Activated CD4-positive, alpha-beta T cell treated with anti-CD3 and anti-CD28 coated beads for 36 hours (primary cell): ENCODE results near the gene DAAM2. TPM values are rescaled to one million over a fixed set of nuclear protein-coding genes. Genes with fewer than 3 reads are reported as not detected.
A peak's percentile ranks its signal among the peaks of the same experiment; 100 is the strongest.

Experiments
- ATAC-seq: fragments of 200-7000 bp; cut with Tn5 transposase; one replicate; pipeline ENCODE4 v1.10.0; 2021; ENCODE audit warnings: mild to moderate bottlenecking, moderate library complexity
- CTCF ChIA-PET: fragments of 350-600 bp; sonication (Branson Sonifier 250); formaldehyde crosslinking; loops from one replicate; lab custom pipeline; 2021; ENCODE audit warnings: antibody characterized with exemption; lab: Charles Lee
- POLR2A ChIA-PET: fragments of 350-600 bp; sonication (Branson Sonifier 250); formaldehyde crosslinking; loops from one replicate; lab custom pipeline; 2021; ENCODE audit warnings: antibody characterized with exemption, inconsistent platforms; lab: Charles Lee
- DNase-seq: peaks from one replicate; pipeline ENCODE4 v3.0.0-alpha.2; 2020
- H3K27ac Mint-ChIP-seq: one replicate; pipeline ENCODE4 v1.8.0; 2021; ENCODE audit warnings: mixed read lengths
- H3K27me3 Mint-ChIP-seq: one replicate; pipeline ENCODE4 v1.8.0; 2021; ENCODE audit warnings: mixed read lengths
- H3K36me3 Mint-ChIP-seq: one replicate; pipeline ENCODE4 v1.8.0; 2021; ENCODE audit warnings: low read depth, mixed read lengths
- H3K4me1 Mint-ChIP-seq: one replicate; pipeline ENCODE4 v1.8.0; 2021; ENCODE audit warnings: mixed read lengths
- H3K4me3 Mint-ChIP-seq: one replicate; pipeline ENCODE4 v1.8.0; 2021; ENCODE audit warnings: mild to moderate bottlenecking, moderate library complexity, mixed read lengths
- H3K9me3 Mint-ChIP-seq: one replicate; pipeline ENCODE4 v1.8.0; 2021; ENCODE audit warnings: low read depth, mixed read lengths
- intact Hi-C, 2 experiments: fragments of 100-400 bp; cut with DNase I in 1 of 2; cut with micrococcal nuclease in 1 of 2; formaldehyde crosslinking; loops; one replicate each; pipeline versions ENCODE4 v1.14.2 to v1.15.1; 2022 to 2024; cut with DNase I, micrococcal nuclease
- total RNA-seq, 2 experiments: library from RNA; stranded (reverse); gene quantifications; one replicate each; pipeline ENCODE4 v1.2.3, GENCODE V29; 2021

Gene DAAM2
- total RNA-seq, 2 experiments from 2014 or later = not detected

DNA sequence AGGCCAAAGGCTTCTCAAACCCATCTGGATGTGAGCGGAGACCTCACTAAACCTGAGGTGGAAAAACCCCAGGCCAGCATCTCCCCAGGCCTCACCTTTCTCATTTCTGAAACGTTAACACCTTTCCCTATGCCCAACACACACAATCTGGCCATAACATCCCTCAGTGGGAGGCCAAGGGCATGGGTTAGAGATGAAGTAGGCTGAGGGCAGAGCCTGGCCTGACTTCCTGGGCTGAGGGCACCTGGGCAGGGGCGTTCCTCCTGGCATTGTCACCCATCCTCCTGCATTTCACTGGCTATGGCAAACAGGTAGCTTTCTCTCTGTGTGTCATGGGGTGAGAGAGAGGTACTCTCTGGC is 133.7 kb downstream of the DAAM2 start:
- ChIA-PET POLR2A (no interaction called here), CTCF (no interaction called here)
- H3K36me3 Mint-ChIP-seq = peaks cover 8% of the 10 kb centered on the region
- intact Hi-C loops = no loop called here
- H3K9me3 Mint-ChIP-seq = no peaks in the 10 kb centered on the region
- no peak for ATAC-seq
- no peaks in the 10 kb centered on the region for H3K27me3 Mint-ChIP-seq
- no peak overlapping the region for H3K4me3 Mint-ChIP-seq
- no peak overlapping the region for H3K27ac Mint-ChIP-seq
- DNase-seq = no peak
- H3K4me1 Mint-ChIP-seq = peaks cover 8% of the 10 kb centered on the region

GRCh38 chr6:39926668-39927067 is 134.5 kb downstream of the DAAM2 start:
- ChIA-PET CTCF (interaction anchor here (0.6 kb wide), 1 partner anchor 566 kb away, joined by 3 read pairs; no protein-coding TSS in a partner anchor), POLR2A (no interaction called here)
- H3K27ac Mint-ChIP-seq = peak overlapping the region; percentile 24

GRCh38 chr6:39927159-39927558 is 135.0 kb downstream of the DAAM2 start:
- H3K27ac Mint-ChIP-seq = no peak overlapping the region
- ChIA-PET CTCF (interaction anchor here (0.6 kb wide), 1 partner anchor 567 kb away, joined by 3 read pairs; no protein-coding TSS in a partner anchor), POLR2A (interaction anchor here (0.6 kb wide), 1 partner anchor 1654 kb away, joined by 4 read pairs; no protein-coding TSS in a partner anchor)
- ATAC-seq = no peak
- H3K27me3 Mint-ChIP-seq = no peaks in the 10 kb centered on the region
- no peak overlapping the region for H3K4me3 Mint-ChIP-seq
- peaks cover 6% of the 10 kb centered on the region for H3K36me3 Mint-ChIP-seq
- no peaks in the 10 kb centered on the region for H3K9me3 Mint-ChIP-seq
- H3K4me1 Mint-ChIP-seq = peaks cover 12% of the 10 kb centered on the region
- intact Hi-C loops = no loop called here
- DNase-seq = no peak

More at GRCh38 chr6:39926668-39927067, 134.5 kb downstream of the DAAM2 start:
- Mint-ChIP-seq H3K27me3 (no peaks in the 10 kb centered on the region), H3K4me1 (peaks cover 8% of the 10 kb centered on the region), H3K36me3 (peaks cover 6% of the 10 kb centered on the region), H3K4me3 (no peak overlapping the region), H3K9me3 (no peaks in the 10 kb centered on the region)
- no peak for ATAC-seq
- no peak for DNase-seq
- intact Hi-C loops = no loop called here

GRCh38 chr6:39929039-39929732 is 137.0 kb downstream of the DAAM2 start:
- DNase-seq = no peak
- no peak overlapping the region for H3K27ac Mint-ChIP-seq
- peaks cover 2% of the 10 kb centered on the region for H3K27me3 Mint-ChIP-seq
- intact Hi-C loops = no loop called here
- peaks cover 28% of the 10 kb centered on the region for H3K4me1 Mint-ChIP-seq
- ChIA-PET CTCF (no interaction called here), POLR2A (no interaction called here)
- no peak overlapping the region for H3K4me3 Mint-ChIP-seq
- peaks cover 5% of the 10 kb centered on the region for H3K36me3 Mint-ChIP-seq
- no peaks in the 10 kb centered on the region for H3K9me3 Mint-ChIP-seq
- ATAC-seq = no peak

- ChIA-PET CTCF (no interaction called here), POLR2A (no interaction called here)
- Mint-ChIP-seq H3K36me3 (peaks cover 4% of the 10 kb centered on the region), H3K9me3 (no peaks in the 10 kb centered on the region), H3K4me3 (no peak overlapping the region), H3K27me3 (peaks cover 2% of the 10 kb centered on the region), H3K4me1 (peaks cover 29% of the 10 kb centered on the region), H3K27ac (no peak overlapping the region)
- DNase-seq (no peak), ATAC-seq (no peak)
- intact Hi-C loops = loop anchor here in 1 of 2 experiments (5.0 to 10.0 kb wide), 3 partner anchors 203 to 815 kb away; partner anchors contain the start of genes KCNK5, KIF6 and SAYSD1
Observed at GRCh38 chr6:39929733-39930461, 137.7 kb downstream of the DAAM2 start.

DNA sequence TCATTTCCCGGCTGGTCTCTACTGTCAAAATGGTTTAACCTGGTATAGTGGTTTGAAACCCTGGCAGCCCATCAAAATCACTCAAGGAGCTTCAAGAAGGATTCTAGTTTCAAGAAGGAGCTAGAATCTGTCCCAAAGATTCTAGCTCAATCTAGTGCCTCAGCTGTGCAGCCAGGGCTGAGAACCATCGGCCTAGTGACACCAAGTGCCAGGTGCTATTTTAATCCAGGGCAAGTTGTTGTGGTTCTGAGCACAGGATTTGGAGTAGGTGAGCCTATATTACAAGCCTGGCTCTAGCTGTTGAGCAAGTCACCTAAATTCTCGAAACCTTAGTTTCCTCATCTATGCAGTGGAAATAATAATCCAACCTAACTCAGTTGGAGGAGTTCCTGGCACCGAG is 138.4 kb downstream of the DAAM2 start:
- Mint-ChIP-seq H3K4me1 (peaks cover 29% of the 10 kb centered on the region), H3K27me3 (peaks cover 2% of the 10 kb centered on the region), H3K4me3 (no peak overlapping the region), H3K36me3 (peaks cover 4% of the 10 kb centered on the region), H3K27ac (no peak overlapping the region), H3K9me3 (no peaks in the 10 kb centered on the region)
- DNase-seq (no peak), ATAC-seq (no peak)
- CTCF ChIA-PET = no interaction called here
- POLR2A ChIA-PET = no interaction called here
- intact Hi-C loops = loop anchor here in 1 of 2 experiments (5.0 to 10.0 kb wide), 3 partner anchors 203 to 816 kb away; partner anchors contain the start of genes KCNK5, KIF6 and SAYSD1

DNA sequence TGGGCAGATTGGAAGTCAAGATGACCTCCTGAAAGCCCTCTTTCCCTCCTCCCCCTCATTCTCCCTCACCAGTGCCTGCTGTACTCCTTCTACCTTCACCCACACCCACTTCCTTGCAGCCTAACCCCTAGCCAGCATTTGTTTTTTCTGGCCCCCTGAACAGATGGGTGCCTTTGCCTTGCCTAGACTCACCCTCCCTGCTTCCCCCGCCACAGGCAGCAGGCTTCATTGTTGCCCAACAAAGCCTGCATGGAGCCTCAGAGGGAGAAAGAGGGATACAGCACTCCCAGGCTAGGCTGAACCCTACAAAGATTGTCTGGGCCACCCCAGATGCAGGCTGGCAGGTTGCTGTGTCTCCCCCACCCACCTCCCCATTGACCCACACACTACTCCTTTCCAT is 139.4 kb downstream of the DAAM2 start:
- no peak for DNase-seq
- Mint-ChIP-seq H3K27me3 (peaks cover 2% of the 10 kb centered on the region), H3K4me1 (peaks cover 26% of the 10 kb centered on the region), H3K9me3 (no peaks in the 10 kb centered on the region), H3K27ac (no peak overlapping the region), H3K4me3 (no peak overlapping the region), H3K36me3 (no peaks in the 10 kb centered on the region)
- ATAC-seq = no peak
- CTCF ChIA-PET = no interaction called here
- POLR2A ChIA-PET = no interaction called here
- intact Hi-C loops = loop anchor here in 1 of 2 experiments (5.0 to 10.0 kb wide), 3 partner anchors 204 to 817 kb away; partner anchors contain the start of genes KCNK5, KIF6 and SAYSD1

DNA sequence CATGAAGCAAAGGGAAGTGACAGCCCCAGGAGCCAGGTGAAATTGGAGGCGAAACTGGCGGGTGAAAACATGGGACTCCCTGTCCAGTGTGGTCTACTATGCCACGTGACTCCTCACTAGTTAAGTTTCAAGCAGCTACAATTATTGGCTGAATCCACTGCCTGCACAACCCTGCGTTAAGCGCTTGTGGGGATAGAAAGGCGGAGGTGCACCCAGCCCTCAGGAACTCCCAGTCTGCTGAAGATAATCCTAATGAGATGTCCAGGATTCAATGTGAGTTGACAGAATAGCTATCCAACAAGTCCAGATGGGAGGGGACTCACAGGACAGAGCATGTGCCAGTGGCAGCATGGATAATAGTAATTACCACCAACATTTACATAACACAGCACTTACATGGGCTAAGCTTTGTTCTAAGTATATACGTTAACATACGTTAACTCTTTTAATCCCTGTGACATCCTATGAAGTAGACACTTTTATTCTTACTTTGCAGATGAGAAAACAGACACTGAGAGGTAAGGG is 140.3 kb downstream of the DAAM2 start:
- H3K4me1 Mint-ChIP-seq = peaks cover 26% of the 10 kb centered on the region
- POLR2A ChIA-PET = no interaction called here
- H3K9me3 Mint-ChIP-seq = no peaks in the 10 kb centered on the region
- CTCF ChIA-PET = no interaction called here
- peaks cover 3% of the 10 kb centered on the region for H3K27me3 Mint-ChIP-seq
- ATAC-seq (no peak), DNase-seq (no peak)
- intact Hi-C loops = loop anchor here in 1 of 2 experiments (5.0 to 10.0 kb wide), 3 partner anchors 205 to 818 kb away; partner anchors contain the start of genes KCNK5, KIF6 and SAYSD1
- H3K27ac Mint-ChIP-seq = no peak overlapping the region
- no peak overlapping the region for H3K4me3 Mint-ChIP-seq
- no peaks in the 10 kb centered on the region for H3K36me3 Mint-ChIP-seq

DNA sequence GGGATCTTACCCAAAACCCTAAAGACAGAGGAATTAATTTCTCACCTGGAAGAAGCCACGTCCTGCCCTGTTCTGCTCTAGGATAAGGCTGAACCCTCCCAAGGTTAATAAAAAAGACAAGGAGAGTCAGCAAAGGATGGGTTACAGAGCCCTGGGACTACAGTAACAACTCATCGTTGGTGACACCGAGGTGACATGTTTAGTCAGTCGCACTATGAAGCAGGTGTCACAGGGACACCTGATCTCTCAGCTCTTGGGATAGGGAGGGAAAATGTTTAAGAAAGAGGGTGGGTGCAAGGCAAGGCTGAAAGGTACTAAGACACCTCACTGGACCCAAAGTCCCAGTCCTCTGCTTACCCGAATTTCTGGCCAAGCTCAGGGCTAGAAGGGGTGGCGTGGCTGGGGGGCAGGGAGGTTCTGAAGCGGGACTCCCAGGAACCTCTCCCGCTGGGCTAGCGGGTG is 141.5 kb downstream of the DAAM2 start:
- Mint-ChIP-seq H3K27ac (peak overlapping the region; percentile 86), H3K4me3 (peak overlapping the region; percentile 82), H3K36me3 (no peaks in the 10 kb centered on the region), H3K27me3 (peaks cover 3% of the 10 kb centered on the region), H3K4me1 (peaks cover 26% of the 10 kb centered on the region), H3K9me3 (no peaks in the 10 kb centered on the region)
- ChIA-PET POLR2A (no interaction called here), CTCF (interaction anchor here (0.7 to 0.8 kb wide), 2 partner anchors 122 to 1103 kb away, joined by 3 to 4 read pairs; no protein-coding TSS in a partner anchor)
- intact Hi-C loops = loop anchor here in 1 of 2 experiments (5.0 to 10.0 kb wide), 3 partner anchors 206 to 819 kb away; partner anchors contain the start of genes KCNK5, KIF6 and SAYSD1
- DNase-seq = peak; percentile 54
- ATAC-seq = peak; percentile 78

DNA sequence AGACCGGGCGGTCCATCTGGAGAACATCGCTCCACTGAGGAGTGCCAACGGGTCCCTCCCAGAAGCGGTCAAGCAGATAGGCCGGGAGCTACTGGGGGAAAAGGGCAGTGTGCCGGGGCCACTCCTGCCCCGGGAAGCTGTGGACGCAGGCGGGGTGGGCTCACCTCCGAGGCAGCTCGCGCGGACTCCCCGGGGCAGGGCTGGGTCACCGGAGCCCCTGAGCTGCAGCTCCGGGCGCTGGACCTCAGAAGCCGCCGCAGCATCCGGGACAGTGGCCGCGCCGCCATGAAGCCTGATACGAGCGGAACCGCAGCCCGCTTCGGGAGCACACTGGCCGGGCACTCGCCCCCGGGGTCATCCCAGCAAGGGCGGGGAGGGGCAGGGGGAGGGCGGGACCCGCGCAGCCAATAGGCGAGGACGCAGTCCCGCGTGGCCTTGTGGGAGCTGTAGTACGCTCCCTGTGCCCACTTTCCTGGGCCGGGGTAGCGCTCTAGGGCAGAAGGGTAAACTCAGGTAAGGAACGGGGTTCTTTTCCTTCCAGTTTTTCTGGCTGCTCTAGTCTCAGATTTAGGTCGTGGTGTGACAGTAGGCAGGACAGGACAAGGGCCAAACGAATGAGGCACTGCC is 142.1 kb downstream of the DAAM2 start, which contains the start of gene MOCS1:
MOCS1 (minus strand) TSS at position 332 of the 627 bp plus-strand sequence; CDS start at position 287, 45 bp downstream.
- H3K9me3 Mint-ChIP-seq = no peaks in the 10 kb centered on the region
- CTCF ChIA-PET = interaction anchor here (0.7 to 0.8 kb wide), 2 partner anchors 123 to 1103 kb away, joined by 3 to 4 read pairs; no protein-coding TSS in a partner anchor
- H3K4me3 Mint-ChIP-seq = peak within 1 kb of the TSS; percentile 82
- peaks cover 23% of the 10 kb centered on the region for H3K4me1 Mint-ChIP-seq
- peak; percentile 93 for ATAC-seq
- H3K27ac Mint-ChIP-seq = peak within 1 kb of the TSS; percentile 86
- POLR2A ChIA-PET = interaction anchor here (1.0 kb wide), 1 partner anchor 1136 kb away, joined by 3 read pairs; no protein-coding TSS in a partner anchor
- intact Hi-C loops = loop anchor here in 1 of 2 experiments (5.0 to 10.0 kb wide), 3 partner anchors 207 to 819 kb away; partner anchors contain the start of genes KCNK5, KIF6 and SAYSD1
- no peaks in the 10 kb centered on the region for H3K36me3 Mint-ChIP-seq
- DNase-seq = peak; percentile 86
- peaks cover 3% of the 10 kb centered on the region for H3K27me3 Mint-ChIP-seq
